H7 (cell line): ENCODE data around the gene MTMR4. TPM values are rescaled to one million over a fixed set of nuclear protein-coding genes. Genes with fewer than 3 reads are reported as not detected.

Experiments used
- DNase-seq: peaks from one replicate; pipeline ENCODE4 v3.0.0; 2012
- H3K27me3 ChIP-seq: 2 replicates; pipeline ENCODE4 v1.6.0; 2011; ENCODE audit warnings: mild to moderate bottlenecking, low read length; ENCODE audit not compliant: control insufficient read depth, insufficient read depth
- H3K36me3 ChIP-seq: replicated peaks from 2 replicates; pipeline ENCODE4 v1.5.1; 2011; ENCODE audit warnings: low read length; ENCODE audit not compliant: control insufficient read depth, insufficient read depth
- H3K4me3 ChIP-seq: 2 replicates; pipeline ENCODE4 v1.5.1; 2011; ENCODE audit warnings: low read depth, mild to moderate bottlenecking, control low read depth, low read length, moderate library complexity; ENCODE audit not compliant: insufficient read depth
- total RNA-seq: library from RNA; depleted of rRNA; stranded (reverse); fragments of >200 nt; shearing (Covaris generic); gene quantifications from 2 replicates; pipeline ENCODE4 v1.2.3, GENCODE V29; 2014

MTMR4 gene
- total RNA-seq, 1 experiment from 2014 or later = 22.6 TPM

DNA sequence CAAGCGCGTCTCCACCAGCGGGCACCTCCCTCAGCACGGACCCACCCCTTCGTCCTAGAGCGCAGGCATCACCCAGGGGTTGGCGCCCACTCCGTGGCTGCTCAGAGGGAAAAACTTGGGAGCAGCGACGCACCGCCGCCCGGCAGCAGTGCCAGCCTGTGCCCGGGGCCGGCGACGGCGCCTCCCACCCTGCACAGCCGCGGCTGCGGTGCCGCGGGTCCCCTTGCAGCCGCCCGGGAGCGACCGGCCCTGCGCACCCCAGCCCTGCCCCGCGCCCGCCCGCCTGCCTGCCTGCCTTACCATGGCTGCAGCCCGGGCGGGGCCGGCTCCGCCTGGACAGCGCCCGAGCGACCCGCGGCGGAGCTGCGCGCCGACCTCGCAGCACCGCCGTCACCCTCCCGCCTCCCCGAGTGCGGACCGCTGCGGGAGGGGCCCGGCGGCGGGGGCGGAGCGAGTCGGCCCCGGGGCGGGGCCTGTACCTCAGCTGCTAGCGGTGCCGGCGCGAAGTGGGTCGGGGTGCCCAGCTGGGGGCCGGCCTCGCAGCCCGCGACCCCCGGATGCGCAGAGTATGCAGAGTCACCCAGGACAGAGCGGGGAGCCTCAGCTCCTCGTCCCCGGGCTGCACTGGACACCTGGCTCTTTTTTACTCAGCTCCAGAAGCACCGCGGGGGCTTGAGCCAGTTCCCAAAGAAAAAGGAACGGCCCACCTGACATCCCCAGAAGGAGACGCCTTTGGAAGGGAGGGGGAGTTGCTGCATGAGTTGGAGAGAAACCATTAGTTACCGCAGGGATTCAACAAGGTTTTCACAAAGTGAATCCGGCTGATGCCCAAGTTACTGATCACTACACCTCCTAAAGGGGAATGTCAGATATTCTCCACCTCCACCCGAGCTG lies 17.5 kb upstream of the MTMR4 start:
- Histone ChIP-seq H3K4me3 (peak overlapping the region; percentile 71), H3K27me3 (peaks cover 11% of the 10 kb centered on the region), H3K36me3 (no peaks in the 10 kb centered on the region)
- peak; percentile 95 for DNase-seq

DNA sequence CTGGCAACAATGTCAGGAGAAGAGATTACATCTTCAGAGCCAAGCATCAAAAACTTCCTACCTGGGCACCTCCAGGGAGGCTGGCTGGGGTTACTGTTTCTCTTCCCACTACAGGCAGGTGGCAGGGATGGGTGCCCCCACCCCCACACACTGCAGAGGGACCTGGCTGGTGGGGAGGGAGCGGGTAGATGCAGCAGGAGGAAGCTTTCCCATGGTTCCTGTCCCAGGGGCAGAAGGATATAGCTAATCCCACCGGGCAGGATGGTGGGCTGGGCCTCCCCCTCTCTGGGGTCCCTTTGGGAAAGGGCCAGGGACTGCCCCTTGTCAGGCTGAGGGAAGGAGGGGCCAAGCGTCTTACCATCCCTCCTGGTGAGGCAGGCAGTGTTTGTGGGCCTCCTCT lies 16.7 kb upstream of the MTMR4 start:
- Histone ChIP-seq H3K4me3 (peak overlapping the region; percentile 71), H3K36me3 (no peaks in the 10 kb centered on the region), H3K27me3 (peaks cover 11% of the 10 kb centered on the region)
- peak; percentile 76 for DNase-seq

DNA sequence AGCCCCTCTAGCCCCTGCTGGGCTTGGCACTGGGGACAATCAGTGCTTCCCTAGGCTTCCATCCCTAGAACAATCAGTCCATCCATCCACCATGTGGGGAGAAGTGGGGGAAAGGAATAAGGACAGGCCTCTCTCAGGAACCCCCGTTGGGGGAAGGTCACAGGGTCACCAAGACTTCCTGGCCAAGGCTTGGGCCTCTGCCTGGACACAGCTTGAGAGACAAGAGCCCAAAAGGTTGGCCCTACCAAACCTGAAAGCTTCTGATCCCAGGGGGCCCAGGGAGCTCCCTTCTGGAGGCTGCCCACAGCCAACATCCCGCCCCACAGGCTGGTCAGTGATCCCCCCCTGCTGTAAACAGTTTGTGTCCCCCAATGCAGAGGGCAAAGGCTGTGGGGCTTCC lies 16.2 kb upstream of the MTMR4 start:
- Histone ChIP-seq H3K36me3 (no peaks in the 10 kb centered on the region), H3K27me3 (peaks cover 11% of the 10 kb centered on the region), H3K4me3 (no peak overlapping the region)
- no peak for DNase-seq

DNA sequence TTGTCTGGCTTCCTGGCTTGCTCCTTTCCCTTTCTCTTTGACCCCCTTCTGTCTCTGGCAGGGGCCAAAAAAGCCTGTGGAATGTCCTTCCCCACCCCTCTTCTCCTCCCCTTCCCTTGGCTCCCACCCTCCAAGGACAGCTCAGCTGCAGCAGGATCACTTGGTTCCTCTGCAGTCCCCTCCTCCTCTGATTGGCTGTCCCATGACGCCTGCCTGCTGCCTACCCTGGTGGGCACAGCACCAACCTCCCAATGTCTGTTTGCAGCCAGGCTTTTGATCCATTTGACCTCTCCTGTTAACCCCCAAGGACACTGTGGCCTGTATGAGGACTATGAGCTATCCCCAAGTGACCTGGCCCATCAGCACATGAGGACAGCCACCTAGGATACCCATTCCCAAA lies 14.8 kb upstream of the MTMR4 start:
- no peak overlapping the region for H3K4me3 ChIP-seq
- DNase-seq = no peak
- H3K36me3 ChIP-seq = no peaks in the 10 kb centered on the region
- peaks cover 11% of the 10 kb centered on the region for H3K27me3 ChIP-seq

DNA sequence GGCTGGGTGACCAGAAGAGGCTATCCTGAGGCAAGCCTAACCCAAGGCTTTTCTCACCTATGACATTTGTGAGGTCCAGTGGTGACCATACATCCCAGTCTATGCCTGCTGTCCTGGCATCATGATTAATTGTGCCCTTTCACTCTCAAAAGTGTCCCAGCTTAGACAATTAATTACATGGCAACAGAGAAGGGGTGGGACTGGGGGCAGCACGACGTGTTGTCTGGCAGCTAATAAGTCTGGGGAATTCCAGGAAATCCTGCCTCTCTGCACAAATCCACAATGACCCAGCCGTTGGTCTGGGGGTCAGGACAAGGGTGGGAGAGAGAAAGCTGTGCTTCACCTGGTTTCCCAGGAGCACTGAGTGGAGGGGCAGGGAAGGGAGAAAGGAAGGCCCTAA lies 14.0 kb upstream of the MTMR4 start:
- no peak overlapping the region for H3K4me3 ChIP-seq
- H3K27me3 ChIP-seq = peaks cover 11% of the 10 kb centered on the region
- H3K36me3 ChIP-seq = no peaks in the 10 kb centered on the region
- DNase-seq = no peak

DNA sequence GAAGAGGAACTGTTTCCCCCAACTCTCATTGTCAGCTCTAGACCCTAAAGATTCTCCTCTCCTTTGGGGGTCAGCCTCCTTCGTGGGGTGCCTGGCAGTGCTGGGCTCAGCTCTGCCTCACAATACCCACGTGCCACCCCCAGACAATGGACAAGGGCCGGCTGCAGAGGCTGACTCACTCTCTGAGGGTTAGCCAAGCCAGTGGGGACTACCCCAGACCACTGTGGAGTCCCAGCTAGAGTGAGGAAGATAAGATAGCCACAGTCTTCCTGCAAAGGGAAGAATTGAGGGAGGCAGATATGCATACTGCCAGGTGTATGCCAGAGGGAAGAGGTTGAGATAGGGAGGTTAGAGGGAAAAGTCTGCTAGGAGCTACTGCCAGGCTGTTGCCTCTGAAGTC lies 13.5 kb upstream of the MTMR4 start:
- no peak for DNase-seq
- peaks cover 10% of the 10 kb centered on the region for H3K27me3 ChIP-seq
- H3K4me3 ChIP-seq = no peak overlapping the region
- no peaks in the 10 kb centered on the region for H3K36me3 ChIP-seq

DNA sequence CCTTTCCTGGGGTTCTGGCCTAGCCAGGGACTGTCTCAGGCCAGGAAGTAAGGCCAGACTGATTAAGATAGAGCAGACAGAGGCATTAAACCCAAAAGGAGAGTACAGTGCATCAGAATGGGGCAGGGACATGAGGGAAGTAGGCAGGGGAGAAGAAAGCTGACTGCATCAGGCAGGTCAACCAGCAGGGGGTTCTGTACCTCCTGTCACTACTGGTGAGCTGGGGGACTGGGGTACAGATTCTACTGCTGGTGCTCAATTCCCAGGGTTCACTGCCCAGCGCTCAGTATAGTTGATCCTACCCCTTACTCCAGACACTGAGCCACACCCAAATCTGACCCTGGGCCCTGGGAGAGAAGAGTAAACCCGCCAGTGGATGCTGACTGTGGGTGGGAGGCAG lies 12.9 kb upstream of the MTMR4 start:
- DNase-seq = no peak
- Histone ChIP-seq H3K4me3 (no peak overlapping the region), H3K27me3 (peaks cover 7% of the 10 kb centered on the region; the same call in 1 of the 2 replicates), H3K36me3 (no peaks in the 10 kb centered on the region)

DNA sequence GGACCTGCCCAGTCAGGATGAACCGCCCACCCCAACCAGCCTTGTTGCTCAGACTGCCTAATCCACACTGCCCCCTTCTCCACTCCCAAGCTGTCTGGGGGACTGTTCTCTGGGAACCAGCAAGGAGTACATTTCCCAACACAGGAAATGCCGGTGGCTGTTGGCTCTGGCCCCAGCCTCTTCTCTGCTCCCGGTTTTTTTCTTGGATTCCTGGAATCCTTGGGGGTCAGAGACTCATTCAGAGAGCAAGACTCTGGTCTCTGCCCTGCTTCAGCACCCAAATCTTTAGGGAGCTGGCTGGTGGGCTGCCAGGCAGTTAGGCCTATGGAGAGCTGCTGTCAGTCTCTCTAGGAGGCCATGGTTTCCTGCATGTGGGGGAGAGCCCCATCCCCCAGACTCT lies 10.8 kb upstream of the MTMR4 start:
- DNase-seq = no peak

DNA sequence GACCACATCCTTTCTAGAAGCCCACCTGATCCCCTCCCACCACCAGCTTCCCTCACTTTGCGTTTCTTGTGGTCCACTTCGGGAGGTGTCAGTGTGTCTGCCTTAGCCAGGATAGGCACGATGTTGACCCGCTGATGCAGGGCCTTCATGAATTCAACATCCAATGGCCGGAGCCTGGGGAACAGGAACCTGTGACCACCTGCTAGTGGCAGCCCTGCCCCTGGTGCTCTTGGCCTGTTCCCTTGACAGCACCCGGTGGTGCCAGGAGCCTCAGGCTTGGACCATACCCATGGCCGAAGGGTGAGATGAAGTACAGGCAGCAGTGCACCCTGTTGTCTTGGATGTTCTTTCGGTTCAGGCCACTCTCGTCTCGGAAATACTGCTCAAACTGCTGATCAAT lies 7.2 kb upstream of the MTMR4 start:
- no peak for DNase-seq
- Histone ChIP-seq H3K27me3 (no peaks in the 10 kb centered on the region), H3K36me3 (no peaks in the 10 kb centered on the region), H3K4me3 (no peak overlapping the region)

More for the DNA sequence above, 10.8 kb upstream of the MTMR4 start:
- no peaks in the 10 kb centered on the region for H3K36me3 ChIP-seq
- no peak overlapping the region for H3K4me3 ChIP-seq
- H3K27me3 ChIP-seq = no peaks in the 10 kb centered on the region; the same call in 1 of the 2 replicates

DNA sequence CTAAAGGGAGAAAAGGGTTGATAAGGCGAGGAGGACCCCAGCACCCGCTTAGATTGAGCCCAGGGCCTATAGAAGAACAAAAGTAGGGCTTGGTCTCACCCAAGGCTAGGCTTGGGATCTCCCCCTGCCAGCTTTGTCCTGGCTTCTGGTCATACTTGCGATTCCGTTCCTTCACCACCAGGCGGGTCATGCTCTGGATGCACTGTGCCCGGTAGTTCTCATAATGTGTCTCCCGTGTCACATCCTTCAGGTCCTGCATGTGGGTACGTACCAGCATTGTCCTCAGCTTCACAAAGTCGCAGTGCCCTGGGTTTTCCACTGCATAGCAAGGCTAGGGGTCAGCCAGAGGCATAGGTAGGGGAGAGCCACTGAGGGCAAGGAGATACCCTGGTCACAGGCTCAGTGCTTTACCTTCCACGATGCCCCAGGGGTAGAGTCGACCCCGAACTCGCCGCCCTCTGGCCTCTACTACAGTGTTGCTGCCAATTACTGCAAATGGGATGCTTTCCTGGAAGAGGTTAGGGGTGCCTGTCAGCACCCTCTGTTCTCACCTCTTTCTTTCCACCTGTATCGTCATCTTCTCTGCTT lies 6.5 kb upstream of the MTMR4 start:
- H3K4me3 ChIP-seq = no peak overlapping the region
- no peaks in the 10 kb centered on the region for H3K36me3 ChIP-seq
- H3K27me3 ChIP-seq = no peaks in the 10 kb centered on the region
- DNase-seq = peak; percentile 78

DNA sequence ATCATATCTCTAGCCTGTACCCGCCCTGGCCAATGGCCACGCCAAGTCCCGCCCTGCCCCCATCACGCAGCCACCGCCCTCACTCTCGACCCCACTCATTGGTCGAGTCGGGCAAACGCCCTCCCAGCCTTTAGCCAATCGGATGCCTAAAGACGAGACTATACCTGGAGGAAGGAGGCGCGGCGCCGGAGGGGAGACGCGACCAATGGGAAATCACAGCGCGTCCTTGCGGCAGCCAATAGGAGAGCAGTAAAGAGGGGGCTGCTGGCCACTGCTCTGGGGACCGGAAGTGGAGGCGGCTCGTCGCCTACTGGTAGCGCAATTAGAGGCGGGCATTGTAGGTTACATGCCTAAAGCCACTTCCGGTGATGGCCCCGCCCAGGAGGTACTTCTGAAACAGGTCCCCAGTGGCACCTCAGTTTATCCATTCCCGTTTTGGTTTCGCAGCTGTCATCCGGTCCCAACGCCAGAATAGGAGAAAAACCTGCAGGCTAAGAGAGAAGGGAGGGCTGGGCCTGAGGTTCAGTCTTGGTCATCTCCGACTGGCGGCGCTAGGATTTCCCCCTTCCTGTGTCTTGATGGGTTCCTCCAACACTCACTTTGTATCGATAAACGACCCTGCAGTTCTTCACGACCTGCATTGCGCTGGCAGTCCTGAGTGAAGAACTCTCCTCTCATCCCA lies 3.6 kb upstream of the MTMR4 start:
- no peaks in the 10 kb centered on the region for H3K36me3 ChIP-seq
- peak; percentile 98 for DNase-seq

DNA sequence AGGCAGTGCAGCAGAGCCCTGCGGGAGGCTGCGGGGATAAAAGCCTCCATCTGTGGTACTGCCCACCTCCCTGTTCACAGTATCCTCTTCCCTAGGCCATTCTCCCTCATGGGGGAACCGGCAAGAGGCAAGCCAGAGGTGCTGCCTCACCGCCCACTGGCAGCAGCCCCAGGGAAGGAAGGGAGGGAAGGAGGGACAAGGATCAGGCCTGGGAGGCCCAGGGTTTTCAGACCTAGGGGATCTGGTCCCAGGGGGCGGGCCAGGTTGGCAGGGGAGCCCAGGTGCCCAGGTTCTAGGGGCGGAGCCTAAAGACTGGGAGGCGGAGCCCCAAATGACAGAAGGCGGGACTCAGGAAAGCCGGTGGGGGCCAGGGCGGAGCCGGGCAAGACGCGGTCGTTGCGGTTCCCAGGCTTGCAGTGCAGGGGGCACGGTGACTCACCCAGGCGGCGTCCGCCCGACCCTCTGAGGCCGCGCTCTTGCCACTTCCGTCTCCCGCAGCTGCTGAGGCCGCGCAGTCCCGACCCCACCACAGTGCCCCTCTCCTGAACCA lies 3.0 kb upstream of the MTMR4 start:
- H3K27me3 ChIP-seq = no peaks in the 10 kb centered on the region
- no peak for DNase-seq
- H3K4me3 ChIP-seq = peak overlapping the region; percentile 76
- peaks cover 2% of the 10 kb centered on the region for H3K36me3 ChIP-seq

More for the DNA sequence above, 3.6 kb upstream of the MTMR4 start:
- Histone ChIP-seq H3K27me3 (no peaks in the 10 kb centered on the region), H3K4me3 (peak overlapping the region; percentile 76)

DNA sequence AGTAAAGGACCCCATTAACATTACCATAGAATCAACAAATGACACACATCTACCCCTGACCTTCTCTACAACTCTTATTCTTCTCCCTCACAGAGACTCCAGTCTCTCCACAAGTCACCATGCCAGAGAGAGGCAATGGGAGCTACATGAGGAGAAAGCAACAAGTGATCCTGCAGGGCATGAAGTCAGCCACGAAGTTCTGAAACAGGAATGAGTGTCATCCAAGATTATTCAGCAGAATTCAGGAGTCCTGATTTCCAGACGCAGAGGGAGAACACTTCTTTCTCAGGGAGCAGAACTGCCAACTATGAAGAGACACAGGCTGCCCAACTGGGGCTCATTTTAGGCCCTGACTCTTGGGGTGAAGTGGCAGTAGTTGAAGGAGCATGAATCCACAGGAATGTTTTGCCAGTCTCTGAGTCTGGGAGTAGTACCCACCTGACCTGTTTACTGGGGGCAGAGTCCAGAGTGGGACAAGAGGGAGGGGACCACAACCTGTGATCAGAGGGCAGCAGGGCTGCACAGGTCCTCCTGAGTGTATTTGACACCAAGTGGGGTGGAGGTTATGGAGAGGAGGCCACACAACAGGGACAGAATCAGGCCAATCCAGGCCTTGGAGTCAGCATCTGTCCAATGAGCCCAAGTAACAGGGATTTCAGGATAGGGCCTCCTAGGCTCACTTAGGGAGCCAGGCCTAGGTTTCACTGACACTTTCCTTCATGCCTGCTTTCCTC lies 2.4 kb upstream of the MTMR4 start:
- no peak for DNase-seq
- Histone ChIP-seq H3K27me3 (no peaks in the 10 kb centered on the region), H3K36me3 (peaks cover 3% of the 10 kb centered on the region), H3K4me3 (peak overlapping the region; percentile 76)

DNA sequence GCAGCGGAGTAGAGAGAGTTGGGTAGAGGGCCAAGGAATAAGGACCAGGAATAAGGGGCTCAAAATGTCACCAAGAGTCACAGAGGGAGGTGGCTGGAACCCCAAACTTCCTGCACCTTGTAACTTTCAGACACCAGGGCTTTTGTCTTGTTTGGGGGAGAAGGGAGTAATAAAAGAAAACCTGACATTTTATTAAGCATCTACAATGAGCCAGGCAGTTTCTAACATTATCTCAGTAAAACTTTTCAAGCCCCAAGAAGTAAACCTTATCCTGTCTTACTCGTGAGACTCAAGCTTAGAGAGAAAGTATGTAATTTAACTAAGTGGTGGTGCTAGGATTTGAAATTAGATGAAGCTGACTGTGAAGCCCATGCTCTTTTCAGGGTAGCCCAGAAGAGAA lies 848 bp upstream of the MTMR4 start:
- Histone ChIP-seq H3K36me3 (peaks cover 16% of the 10 kb centered on the region), H3K4me3 (peak overlapping the region; percentile 65), H3K27me3 (no peaks in the 10 kb centered on the region)
- no peak for DNase-seq
